ENCODE data around the gene AFAP1L2. TPM values are rescaled to one million over a fixed set of nuclear protein-coding genes. Genes with fewer than 3 reads are reported as not detected.

AFAP1L2 gene
- polyA plus RNA-seq, 3 donors: 0.01 to 0.43 TPM; not detected in 1

DNA sequence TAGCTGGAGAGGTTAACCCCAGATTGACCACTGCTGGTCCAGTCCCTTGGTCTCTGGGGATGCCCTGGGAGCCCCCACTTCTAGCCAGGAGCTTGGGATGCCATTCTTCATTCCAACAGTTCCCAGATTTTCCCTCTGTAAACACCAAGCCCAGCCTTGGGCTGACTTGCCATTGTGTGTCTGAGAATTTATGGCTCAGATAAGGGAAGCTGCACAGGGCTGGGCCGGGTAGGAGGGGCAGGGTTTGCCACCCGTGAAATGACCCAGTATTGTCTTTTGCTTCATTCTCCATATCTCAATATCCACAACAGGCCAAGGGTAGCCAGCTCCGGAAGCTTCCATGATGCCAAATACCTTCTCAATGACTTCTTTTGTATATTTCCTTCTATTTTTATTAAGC, 32.1 kb downstream of the AFAP1L2 start:
- Histone ChIP-seq H3K4me2 (replicated peaks; ENCODE audit: extremely low read depth, low read length, poor library complexity, severe bottlenecking) (no peak overlapping the region), H3K9ac (ENCODE audit: insufficient read depth, low read length, poor library complexity, severe bottlenecking) (no peak overlapping the region), H3K4me1 (ENCODE audit: control insufficient read depth in 1 of 2, insufficient read depth in 2 of 2, low read length in 2 of 2) (no peaks in the 10 kb centered on the region), H3K27ac (ENCODE audit: low read depth in 1 of 2, low read length in 2 of 2) (no peak overlapping the region), H4K20me1 (ENCODE audit: insufficient read depth, low read length) (no peaks in the 10 kb centered on the region), H3K4me3 (replicated peaks in 1 of 3; ENCODE audit: low read depth in 2 of 3, low read length in 3 of 3) (no peak overlapping the region), H3K36me3 (replicated peaks in 1 of 2; ENCODE audit: control insufficient read depth in 1 of 2, insufficient read depth in 2 of 2, low read length in 2 of 2) (no peaks in the 10 kb centered on the region), H3K27me3 (ENCODE audit: control insufficient read depth in 2 of 2, insufficient read depth in 2 of 2, low read length in 2 of 2) (no peaks in the 10 kb centered on the region), H2AFZ (ENCODE audit: insufficient read depth, low read depth, low read length, poor library complexity, severe bottlenecking) (no peak overlapping the region), H3K9me3 (replicated peaks in 1 of 2; ENCODE audit: control insufficient read depth in 1 of 2, insufficient read depth in 1 of 2, low read length in 2 of 2) (no peaks in the 10 kb centered on the region), H3K79me2 (ENCODE audit: insufficient read depth, low read length) (no peaks in the 10 kb centered on the region)
- no peaks in the 10 kb centered on the region for H3K9me3 Mint-ChIP-seq
- no CpG with 5 or more reads among the region's 3 CpGs for WGBS (ENCODE audit: insufficient coverage)
- no peaks in the 10 kb centered on the region for H3K4me1 Mint-ChIP-seq
- DNase-seq: no peak
- no peaks in the 10 kb centered on the region for H3K36me3 Mint-ChIP-seq
- peaks cover 0 to 6% (median 0%) of the 10 kb centered on the region in 3 donors for H3K27me3 Mint-ChIP-seq (ENCODE audit: low read depth in 3 of 3)
- intact Hi-C loops (cut with micrococcal nuclease): no loop called here
- no peak overlapping the region for H3K27ac Mint-ChIP-seq
- TF ChIP-seq, protein P1, sequence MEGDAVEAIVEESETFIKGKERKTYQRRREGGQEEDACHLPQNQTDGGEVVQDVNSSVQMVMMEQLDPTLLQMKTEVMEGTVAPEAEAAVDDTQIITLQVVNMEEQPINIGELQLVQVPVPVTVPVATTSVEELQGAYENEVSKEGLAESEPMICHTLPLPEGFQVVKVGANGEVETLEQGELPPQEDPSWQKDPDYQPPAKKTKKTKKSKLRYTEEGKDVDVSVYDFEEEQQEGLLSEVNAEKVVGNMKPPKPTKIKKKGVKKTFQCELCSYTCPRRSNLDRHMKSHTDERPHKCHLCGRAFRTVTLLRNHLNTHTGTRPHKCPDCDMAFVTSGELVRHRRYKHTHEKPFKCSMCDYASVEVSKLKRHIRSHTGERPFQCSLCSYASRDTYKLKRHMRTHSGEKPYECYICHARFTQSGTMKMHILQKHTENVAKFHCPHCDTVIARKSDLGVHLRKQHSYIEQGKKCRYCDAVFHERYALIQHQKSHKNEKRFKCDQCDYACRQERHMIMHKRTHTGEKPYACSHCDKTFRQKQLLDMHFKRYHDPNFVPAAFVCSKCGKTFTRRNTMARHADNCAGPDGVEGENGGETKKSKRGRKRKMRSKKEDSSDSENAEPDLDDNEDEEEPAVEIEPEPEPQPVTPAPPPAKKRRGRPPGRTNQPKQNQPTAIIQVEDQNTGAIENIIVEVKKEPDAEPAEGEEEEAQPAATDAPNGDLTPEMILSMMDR (IDR thresholded peaks at IDR 0.05): no peak
- H3K4me3 Mint-ChIP-seq: no peak overlapping the region

GRCh38 chr10:114370966-114371365, 33.3 kb downstream of the AFAP1L2 start:
- no peaks in the 10 kb centered on the region for H3K36me3 Mint-ChIP-seq
- H3K27ac ChIP-seq (ENCODE audit: low read depth in 1 of 2, low read length in 2 of 2): no peak overlapping the region

More at GRCh38 chr10:114370966-114371365, 33.3 kb downstream of the AFAP1L2 start:
- Mint-ChIP-seq H3K4me3 (no peak overlapping the region), H3K27ac (no peak overlapping the region), H3K4me1 (no peaks in the 10 kb centered on the region), H3K9me3 (no peaks in the 10 kb centered on the region), H3K27me3 (ENCODE audit: low read depth in 3 of 3) (peaks cover 0 to 6% (median 0%) of the 10 kb centered on the region in 3 donors)
- Histone ChIP-seq H3K9me3 (replicated peaks in 1 of 2; ENCODE audit: control insufficient read depth in 1 of 2, insufficient read depth in 1 of 2, low read length in 2 of 2) (no peaks in the 10 kb centered on the region), H3K79me2 (ENCODE audit: insufficient read depth, low read length) (no peaks in the 10 kb centered on the region), H3K4me2 (replicated peaks; ENCODE audit: extremely low read depth, low read length, poor library complexity, severe bottlenecking) (no peak overlapping the region), H4K20me1 (ENCODE audit: insufficient read depth, low read length) (no peaks in the 10 kb centered on the region), H3K4me1 (ENCODE audit: control insufficient read depth in 1 of 2, insufficient read depth in 2 of 2, low read length in 2 of 2) (no peaks in the 10 kb centered on the region), H3K9ac (ENCODE audit: insufficient read depth, low read length, poor library complexity, severe bottlenecking) (no peak overlapping the region), H2AFZ (ENCODE audit: insufficient read depth, low read depth, low read length, poor library complexity, severe bottlenecking) (no peak overlapping the region), H3K27me3 (ENCODE audit: control insufficient read depth in 2 of 2, insufficient read depth in 2 of 2, low read length in 2 of 2) (no peaks in the 10 kb centered on the region), H3K36me3 (replicated peaks in 1 of 2; ENCODE audit: control insufficient read depth in 1 of 2, insufficient read depth in 2 of 2, low read length in 2 of 2) (no peaks in the 10 kb centered on the region), H3K4me3 (replicated peaks in 1 of 3; ENCODE audit: low read depth in 2 of 3, low read length in 3 of 3) (no peak overlapping the region)
- 92% methylated on average over 4 of the region's 5 CpGs for WGBS (ENCODE audit: insufficient coverage)
- DNase-seq: no peak
- intact Hi-C loops (cut with micrococcal nuclease): no loop called here
- TF ChIP-seq, protein P1 (IDR thresholded peaks at IDR 0.05): no peak
